Kidney glomerular epithelial cell (primary cell): Measurements from ENCODE around the gene HSD3B7.
A peak's percentile ranks its signal among the peaks of the same experiment; 100 is the strongest.
"Not testable (repeated sequence)": the region's sequence is repeated elsewhere in the genome, so short reads cannot be mapped to it uniquely, and the experiment has no call there.

ENCODE experiments used
- DNase-seq: peaks from one replicate; lab custom pipeline; 2025; lab: John Stamatoyannopoulos, UW

The HSD3B7 gene

DNA sequence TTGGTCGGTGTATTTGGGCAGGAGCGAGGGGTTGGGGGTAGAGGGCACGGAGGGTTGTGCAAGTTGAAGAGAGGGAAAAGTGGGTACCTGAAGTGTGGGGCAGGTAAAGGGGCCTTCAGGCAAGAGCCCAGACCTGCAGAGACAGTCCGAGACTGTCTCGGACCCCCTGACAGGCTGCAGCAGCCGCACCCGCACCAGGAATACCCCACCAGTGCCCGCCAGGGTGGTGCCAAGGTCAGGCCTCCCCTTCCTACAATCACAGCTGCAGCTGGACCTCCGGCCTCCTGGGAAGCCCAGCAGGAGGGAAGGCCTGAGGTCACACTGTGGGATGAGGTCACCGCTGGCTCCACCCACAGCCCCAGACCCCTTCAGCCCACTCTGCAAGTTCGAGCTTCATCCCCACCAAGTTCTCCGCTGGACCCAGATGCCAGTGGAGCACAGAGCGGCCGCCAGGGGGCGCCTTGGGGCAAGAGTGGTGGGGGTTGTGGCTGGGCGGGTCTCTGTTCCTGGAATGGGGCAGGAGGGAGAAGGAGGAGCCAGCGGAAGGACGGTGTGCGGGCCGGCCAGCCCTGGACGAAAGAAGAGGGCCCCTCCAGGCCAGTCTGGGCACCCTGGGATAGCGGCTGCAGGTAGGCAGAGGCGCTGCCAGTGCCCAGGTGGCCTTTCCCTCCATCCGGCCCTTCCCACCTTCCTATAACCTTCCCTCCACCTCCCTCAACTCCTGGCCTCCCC is at the start of gene HSD3B7:
Gene HSD3B7, plus strand, starts transcription at position 539 of the 732 bp plus-strand sequence. CDS start 452 bp downstream, outside the sequence.
- peak; percentile 76 for DNase-seq

DNA sequence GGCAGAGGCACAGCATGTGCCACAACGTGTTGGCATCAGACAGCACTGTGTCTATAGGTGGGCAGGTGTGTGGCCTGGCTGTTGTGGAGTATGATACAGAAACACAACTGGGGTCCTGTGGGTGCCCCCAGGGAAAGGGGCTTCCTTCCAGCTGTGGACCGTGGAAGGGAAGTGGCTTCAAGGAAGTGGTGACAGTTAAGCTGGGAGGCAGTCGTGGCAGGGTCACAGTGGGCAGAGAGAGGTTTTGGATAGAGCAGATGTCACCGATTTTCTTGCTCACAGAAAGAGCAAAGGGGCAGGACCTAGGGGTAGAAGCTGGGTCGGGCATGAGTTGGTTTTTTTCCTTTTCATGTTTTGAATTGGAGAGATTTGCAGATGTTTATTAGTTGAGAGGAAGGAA is 47.3 kb upstream of the HSD3B7 start:
- no peak for DNase-seq

DNA sequence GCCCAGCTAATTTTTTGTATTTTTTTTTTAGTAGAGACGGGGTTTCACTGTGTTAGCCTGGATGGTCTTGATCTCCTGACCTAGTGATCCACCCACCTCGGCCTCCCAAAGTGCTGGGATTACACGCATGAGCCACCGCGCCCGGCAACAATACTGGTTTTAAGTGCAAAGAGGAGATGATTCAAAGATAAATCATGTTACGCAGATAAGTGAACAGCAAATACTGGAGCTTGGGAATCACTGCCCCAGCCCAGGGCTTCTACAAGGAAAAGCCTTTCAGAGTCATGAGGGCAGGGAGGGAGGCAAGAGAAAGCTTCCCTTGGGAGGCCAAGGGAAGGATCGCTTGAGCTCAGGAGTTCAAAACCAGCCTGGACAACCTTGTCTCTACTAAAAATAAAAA is 45.4 kb upstream of the HSD3B7 start:
- DNase-seq: not testable (repeated sequence)

- peak; percentile 67 for DNase-seq
Measured at GRCh38 chr16:30941600-30942425, 43.2 kb upstream of the HSD3B7 start.

DNA sequence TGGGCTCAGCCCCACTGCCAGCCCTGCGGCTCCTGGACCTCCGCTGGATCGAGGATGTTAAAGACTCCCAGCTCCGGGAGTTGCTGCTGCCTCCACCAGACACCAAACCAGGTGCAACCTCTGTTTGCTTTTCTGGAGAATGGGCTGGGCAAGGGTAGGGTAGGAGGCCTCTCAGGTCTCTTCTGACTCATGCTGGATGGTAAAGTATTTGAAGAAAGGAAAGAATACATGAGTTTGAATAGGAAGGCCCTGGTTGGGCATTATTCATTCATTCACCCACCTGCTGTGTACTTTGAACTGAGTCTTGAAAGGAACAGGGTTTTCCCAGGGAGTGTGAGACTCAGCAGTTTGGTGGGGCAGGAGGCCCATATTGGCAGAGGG is 42.6 kb upstream of the HSD3B7 start:
- DNase-seq: no peak

DNA sequence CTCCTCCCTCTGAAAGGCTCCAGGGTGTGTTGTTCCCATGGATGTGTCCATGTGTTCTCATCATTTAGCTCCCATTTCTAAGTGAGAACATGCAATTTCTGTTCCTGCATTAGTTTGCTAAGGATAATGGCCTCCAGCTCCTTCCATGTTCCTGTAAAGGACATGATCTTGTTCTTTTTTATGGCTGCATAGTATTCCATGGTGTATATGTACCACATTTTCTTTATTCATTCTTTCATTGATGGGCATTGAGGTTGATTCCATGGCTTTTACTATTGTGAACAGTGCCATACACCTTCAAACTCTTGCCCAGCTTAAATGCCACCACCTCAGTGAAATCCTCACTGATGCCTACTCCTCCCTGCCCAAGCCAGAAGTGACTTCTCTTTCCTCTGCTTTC is 40.7 kb upstream of the HSD3B7 start:
- DNase-seq: no peak

GRCh38 chr16:30946671-30947540 is 38.1 kb upstream of the HSD3B7 start:
- no peak for DNase-seq

DNA sequence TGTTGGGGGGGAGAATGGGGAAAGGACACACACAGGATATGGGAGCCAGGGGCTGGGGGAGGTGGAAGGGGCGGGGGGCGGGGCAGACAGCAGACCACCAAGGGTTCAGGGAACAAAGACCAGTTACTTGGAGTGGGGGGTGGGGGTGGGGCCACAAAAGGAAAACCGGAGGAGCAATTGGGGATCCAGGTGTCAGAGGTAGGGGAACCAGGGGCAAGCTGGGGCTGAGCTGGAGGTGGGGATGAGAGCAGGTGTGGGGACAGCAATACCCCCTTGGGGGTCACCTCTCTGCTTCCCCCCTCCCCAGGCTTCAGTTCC is 37.5 kb upstream of the HSD3B7 start:
- no peak for DNase-seq

GRCh38 chr16:30947859-30948666 is 36.9 kb upstream of the HSD3B7 start:
- DNase-seq: peak; percentile 91

DNA sequence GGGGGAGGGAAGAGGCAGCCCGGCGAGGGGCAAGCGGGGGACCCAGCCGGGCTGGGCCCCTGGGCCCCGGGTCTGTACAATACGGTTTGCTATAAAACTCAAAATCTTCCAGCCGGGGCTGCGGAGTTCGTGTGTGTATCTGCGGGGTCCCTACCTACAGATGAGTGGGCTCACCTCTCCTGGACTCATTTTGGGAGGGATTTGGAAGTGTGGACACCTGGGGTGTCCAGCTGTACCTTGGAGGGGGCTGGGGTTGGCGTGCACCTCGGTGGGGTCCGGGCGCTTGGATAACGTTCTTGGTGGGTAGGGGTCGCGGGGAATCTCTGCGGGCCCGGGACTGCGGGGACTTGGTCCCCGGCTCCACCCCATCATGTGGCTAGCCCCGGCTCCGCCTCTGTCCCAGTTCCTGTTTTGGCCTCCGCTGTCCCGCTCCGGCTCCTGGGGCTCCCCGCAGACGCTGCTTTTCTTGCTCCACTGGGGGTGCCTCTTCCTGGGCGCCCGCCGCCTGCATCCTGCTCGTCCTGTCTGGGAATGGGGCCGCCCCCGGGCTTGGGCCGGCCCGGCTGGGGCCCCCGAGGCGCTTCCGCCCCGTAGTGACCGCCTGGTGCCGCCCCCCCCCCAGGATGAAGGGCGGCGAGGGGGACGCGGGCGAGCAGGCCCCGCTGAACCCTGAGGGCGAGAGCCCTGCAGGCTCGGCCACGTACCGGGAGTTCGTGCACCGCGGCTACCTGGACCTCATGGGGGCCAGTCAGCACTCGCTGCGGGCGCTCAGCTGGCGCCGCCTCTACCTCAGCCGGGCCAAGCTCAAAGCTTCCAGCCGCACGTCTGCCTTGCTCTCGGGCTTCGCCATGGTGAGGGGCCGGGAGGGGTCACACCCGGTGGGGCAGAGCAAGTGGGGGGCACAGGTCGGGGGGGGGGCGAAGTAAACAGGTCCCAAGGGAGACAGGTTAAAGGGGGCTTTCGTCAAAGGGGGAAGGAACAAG is 36.0 kb upstream of the HSD3B7 start, which contains the start of gene ORAI3:
Gene ORAI3, plus strand, starts transcription at position 402 of the 983 bp plus-strand sequence. Its CDS starts 222 bp downstream, at position 624.
- DNase-seq: peak; percentile 46

DNA sequence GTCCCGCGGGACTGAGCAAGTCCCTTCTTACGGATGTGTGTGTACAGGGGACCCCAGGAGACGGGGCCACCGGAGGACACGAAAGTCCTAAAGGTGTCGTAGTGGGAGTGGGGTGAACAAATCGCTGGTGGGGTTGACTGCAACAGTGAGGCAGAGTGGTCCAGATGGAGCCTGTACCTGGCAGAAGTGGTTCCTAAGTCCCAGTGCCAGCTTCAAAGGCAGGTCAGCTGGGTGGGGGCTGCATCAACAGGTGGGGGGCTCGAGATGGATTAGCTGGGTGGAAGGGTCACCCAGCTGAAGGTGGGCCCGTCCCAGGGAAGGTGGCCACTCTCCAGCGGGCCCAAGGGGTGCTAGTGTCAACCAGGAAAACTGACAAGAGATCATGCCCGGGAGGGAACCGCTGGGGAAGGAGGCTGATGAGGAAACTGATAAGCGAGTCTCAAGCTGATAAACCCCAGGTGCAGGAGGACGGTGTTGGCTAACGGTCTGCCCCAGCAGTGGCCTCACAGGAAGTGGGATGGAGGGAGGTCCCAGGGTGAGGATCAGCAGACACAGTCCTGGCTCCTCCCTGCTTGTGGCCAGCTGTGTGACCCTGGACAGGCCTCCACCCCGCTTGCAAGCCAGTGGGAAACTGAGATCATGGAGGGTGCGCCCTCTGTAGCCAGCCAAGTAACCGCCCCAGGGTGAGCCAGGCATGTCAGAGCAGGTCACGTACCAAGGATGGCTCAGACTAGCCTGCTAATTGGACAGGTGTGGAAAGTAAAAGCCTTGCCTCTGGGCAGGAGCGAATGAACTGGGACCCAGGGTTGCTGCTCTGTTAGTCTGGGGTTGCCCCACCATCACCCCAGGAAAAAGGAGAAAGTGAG is 35.1 kb upstream of the HSD3B7 start:
- peak; percentile 84 for DNase-seq

DNA sequence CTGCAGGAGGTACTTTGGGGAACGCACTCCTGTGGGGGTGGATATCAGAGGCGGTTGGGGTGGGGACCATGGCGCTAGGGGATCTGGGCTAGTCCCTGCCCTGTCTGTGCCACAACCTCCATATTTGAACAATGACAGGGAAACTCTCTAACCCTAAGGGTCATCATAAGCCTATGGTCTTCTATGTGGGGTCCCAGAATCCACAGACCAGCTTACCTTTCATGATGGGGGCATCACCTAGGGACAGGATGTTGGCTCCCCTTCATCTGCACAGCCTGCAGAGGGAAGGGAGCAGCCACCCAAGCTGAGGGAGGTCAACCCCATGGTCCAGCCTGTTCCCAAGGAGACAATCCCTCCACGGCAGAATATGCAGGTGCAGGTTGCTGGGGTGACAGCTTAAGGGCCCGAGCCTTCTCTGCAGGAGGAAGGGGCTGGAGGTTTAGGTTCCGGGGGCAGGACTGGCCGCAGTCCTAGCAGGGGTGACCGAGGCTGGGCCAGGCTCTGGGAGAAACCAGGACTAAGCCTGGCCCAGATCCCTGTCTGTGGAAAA is 34.4 kb upstream of the HSD3B7 start:
- DNase-seq: no peak

DNA sequence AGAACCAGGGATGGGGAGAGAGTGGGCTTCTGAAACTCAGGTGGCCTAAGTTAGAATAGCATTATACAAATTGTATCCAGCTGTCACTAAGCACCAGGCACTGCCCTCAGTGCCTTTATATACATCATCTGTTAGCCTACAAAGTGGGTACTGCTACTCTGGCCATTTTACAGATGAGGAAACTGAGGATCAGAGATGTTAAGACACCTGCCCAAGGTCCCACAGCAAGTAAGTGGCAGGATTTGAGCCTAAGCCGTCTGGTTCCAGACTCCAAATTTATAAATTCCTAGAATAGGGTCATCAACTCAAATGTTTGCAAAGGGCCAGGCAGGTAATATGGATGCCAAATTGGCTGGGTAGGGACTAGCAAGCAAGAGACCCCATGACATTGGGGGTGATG is 33.8 kb upstream of the HSD3B7 start:
- no peak for DNase-seq

GRCh38 chr16:30951750-30952149 is 33.3 kb upstream of the HSD3B7 start:
- no peak for DNase-seq

DNA sequence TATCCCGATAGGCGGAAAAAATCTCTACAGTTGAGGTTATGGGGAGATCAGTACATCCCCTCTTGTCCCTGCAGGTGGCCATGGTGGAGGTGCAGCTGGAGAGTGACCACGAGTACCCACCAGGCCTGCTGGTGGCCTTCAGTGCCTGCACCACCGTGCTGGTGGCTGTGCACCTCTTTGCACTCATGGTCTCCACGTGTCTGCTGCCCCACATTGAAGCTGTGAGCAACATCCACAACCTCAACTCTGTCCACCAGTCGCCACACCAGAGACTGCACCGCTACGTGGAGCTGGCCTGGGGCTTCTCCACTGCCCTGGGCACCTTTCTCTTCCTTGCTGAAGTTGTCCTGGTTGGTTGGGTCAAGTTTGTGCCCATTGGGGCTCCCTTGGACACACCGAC is 31.9 kb upstream of the HSD3B7 start:
- DNase-seq: no peak

DNA sequence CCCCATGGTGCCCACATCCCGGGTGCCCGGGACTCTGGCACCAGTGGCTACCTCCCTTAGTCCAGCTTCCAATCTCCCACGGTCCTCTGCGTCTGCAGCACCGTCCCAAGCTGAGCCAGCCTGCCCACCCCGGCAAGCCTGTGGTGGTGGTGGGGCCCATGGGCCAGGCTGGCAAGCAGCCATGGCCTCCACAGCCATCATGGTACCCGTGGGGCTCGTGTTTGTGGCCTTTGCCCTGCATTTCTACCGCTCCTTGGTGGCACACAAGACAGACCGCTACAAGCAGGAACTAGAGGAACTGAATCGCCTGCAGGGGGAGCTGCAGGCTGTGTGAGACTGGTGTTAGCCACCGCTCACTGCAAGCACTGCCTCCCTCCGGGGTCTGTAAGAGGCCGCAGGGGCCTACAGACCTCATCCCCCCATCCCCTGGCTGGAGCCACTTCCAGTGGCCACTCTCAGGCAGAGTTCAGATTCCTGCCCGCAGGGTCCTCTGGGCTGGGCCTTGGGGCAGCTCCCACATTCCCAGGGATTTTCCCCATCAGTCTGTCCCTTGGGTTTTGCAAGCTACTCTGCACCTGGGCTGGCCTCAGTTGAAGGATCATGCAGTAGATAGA is 31.4 kb upstream of the HSD3B7 start:
- peak; percentile 54 for DNase-seq

GRCh38 chr16:30954993-30955392 is 30.0 kb upstream of the HSD3B7 start:
- DNase-seq: no peak

DNA sequence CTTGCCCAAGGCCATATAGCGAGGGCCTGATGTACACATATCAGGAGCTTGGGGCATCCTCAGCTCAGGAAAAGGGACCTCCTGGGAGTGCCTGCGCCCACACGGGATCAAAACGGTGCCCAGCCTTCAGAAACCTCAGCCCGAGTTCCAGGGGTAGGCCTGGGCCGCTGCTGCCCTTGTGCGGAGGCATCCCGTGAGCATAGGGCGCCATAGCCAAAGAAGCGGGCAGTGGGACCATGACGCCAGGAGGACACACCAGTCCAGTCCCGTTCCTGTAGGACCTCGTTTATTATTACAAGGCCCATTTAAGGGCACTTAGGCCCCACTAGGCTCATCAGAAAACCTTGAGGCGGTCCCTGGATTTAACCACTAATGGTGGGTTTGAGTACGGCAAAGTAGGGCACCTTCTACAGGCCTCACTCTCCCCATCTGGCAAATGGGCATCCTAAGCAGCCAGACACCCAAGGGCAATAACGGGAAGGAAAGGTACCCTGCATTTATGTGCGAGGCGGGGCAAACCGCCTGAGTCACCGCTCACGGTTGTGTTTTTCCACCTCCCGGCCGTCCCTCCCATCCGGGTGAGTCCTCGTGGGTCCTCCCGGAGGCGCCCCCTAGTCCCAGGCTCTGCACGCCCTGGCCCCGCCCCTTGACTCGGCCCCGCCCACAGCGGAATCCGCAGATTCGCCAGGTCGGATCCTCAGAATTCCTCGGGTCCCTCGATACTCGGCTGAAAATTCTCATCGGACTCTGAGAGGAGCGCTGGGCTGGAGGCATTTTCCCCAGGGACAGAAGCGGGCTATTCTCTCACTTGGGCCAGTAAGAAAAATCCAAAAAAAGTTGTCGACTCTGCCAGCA is 28.2 kb upstream of the HSD3B7 start:
- peak; percentile 68 for DNase-seq
